ENCODE results near the gene IMPDH2.

GRCh38 chr3:48980295-48980694 lies 48.9 kb downstream of the IMPDH2 start:
- no peak for TF ChIP-seq CTCF (conservative IDR thresholded peaks at IDR 0.05; ENCODE audit: low read length)
- TF ChIP-seq EZH2phosphoT487 (IDR thresholded peaks at IDR 0.05; ENCODE audit: borderline replicate concordance): no peak
